ENCODE data around the gene TWIST1.

TWIST1 gene

GRCh38 chr7:19117091-19117869, at the start of gene TWIST1:
TWIST1 (minus strand) TSS chr7:19117636; CDS start chr7:19117321, 315 bp downstream.
- DNase-seq (ENCODE audit: low read depth in 2 of 3, low spot score in 1 of 3), result no peak

- no peak for DNase-seq (ENCODE audit: low read depth in 2 of 3, low spot score in 1 of 3)
Observed at GRCh38 chr7:19161671-19162070, 44.2 kb upstream of the TWIST1 start.

DNA sequence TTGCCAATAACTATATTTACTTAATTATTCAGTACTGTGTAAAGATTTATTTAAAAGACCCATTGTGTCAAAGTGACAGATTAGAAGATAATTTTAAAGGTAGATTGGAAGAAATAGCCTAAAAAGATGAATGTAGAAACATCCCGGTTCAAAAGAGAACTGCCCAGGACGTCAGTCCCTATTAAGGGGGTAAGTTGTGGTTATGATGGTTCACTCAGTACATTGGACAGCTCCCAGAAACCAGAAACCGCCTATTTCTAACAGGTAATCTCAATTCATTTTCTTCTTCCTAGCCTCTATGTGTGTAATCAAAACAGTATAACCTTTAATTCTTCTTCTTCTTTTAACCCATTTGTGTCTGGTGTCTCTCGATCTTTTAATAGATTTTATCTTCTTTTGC, 29.3 kb upstream of the TWIST1 start:
- DNase-seq (ENCODE audit: low read depth in 2 of 3, low spot score in 1 of 3), result no peak

DNA sequence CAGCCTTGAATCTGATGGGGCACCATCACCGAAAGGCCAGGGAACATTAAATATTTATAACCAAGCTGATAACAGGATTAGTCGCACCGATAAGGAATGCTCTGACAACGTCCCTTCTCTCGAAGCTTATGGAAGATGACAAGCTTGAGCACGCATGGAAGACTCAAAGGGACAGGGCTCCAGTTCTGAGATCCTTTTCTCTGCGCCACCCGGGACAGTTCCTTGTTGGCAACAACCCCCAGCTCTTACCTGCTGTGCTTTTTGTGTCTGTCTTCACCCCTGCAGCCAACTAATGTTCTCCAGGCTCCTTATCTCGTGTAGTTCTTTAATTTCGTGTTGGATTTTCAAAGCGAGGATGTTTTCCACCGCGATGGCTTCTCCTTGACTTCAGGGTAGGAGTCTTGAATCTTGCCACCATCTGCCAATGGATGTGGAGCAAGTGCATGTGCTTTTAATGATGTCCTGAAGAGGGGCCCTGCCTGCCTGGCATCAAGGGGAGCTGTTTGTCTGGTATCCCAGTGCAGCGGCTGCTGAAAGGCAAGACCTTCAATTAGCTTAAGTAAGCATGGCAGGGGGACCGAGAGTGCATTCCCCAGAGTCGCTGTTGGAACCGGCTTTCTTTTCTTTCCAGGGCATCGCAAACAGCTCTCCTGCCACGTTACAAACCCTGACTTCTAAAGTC, 28.1 kb upstream of the TWIST1 start:
- no peak for DNase-seq (ENCODE audit: low read depth in 2 of 3, low spot score in 1 of 3)

- DNase-seq (ENCODE audit: low read depth in 2 of 3, low spot score in 1 of 3), result no peak
Observed at GRCh38 chr7:19144661-19145433, 27.4 kb upstream of the TWIST1 start, which contains the start of gene FERD3L. FERD3L (minus strand) TSS chr7:19145421; CDS start chr7:19145362, 59 bp downstream.

GRCh38 chr7:19143881-19144574, 26.6 kb upstream of the TWIST1 start:
- DNase-seq (ENCODE audit: low read depth in 2 of 3, low spot score in 1 of 3), result no peak

DNA sequence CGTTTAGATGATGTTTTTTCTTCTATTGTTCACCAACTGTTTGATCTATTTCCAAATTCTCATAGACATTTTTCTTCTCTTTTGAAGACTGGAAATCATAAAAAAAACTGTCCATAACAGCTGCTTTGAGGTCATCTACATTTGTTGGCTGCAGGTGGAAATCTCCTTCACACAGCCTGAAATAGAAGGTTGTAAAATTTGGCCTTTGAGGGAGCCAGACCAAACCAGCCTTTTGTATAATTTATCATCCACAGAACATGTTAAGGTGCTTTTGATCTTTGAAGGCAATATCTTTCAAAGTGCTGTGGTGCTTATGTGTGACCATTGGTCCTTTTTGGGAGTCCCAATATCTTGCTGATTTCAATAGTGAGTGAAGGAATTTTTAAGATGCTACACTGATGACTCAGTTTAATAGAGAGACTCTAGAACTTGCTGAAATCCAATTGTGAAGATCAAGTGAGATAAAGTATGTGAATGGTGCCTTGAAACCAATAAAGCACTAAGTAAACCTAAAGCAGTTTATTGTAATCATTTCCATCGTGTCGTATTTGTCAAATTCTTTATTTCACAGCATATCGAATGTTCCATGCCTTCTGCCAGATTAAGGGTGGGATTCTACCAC, 22.4 kb upstream of the TWIST1 start:
- no peak for DNase-seq (ENCODE audit: low read depth in 2 of 3, low spot score in 1 of 3)

DNA sequence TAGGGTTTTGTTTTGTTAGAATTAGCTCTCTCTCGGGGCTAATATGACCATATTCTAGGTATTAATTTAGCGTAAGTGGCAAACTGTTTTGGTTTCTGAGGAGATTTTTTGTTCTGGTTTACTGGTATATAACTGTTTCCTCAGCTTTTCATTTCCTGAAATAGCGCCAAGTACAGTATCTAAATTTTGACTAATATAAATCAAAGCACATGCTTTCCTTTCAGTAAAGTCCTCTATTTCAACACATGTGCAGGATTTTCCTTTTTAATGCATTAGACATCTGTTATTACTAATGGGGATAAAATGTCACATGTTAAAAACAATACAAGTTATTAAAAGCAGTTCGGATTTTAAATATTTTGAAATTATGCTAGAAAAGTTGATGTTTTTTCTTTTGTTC, 16.4 kb upstream of the TWIST1 start:
- DNase-seq (ENCODE audit: low read depth in 2 of 3, low spot score in 1 of 3), result no peak

GRCh38 chr7:19133390-19133789, 16.0 kb upstream of the TWIST1 start:
- DNase-seq (ENCODE audit: low read depth in 2 of 3, low spot score in 1 of 3), result no peak

- DNase-seq (ENCODE audit: low read depth in 2 of 3, low spot score in 1 of 3), result no peak
Observed at GRCh38 chr7:19128856-19129255, 11.4 kb upstream of the TWIST1 start.

DNA sequence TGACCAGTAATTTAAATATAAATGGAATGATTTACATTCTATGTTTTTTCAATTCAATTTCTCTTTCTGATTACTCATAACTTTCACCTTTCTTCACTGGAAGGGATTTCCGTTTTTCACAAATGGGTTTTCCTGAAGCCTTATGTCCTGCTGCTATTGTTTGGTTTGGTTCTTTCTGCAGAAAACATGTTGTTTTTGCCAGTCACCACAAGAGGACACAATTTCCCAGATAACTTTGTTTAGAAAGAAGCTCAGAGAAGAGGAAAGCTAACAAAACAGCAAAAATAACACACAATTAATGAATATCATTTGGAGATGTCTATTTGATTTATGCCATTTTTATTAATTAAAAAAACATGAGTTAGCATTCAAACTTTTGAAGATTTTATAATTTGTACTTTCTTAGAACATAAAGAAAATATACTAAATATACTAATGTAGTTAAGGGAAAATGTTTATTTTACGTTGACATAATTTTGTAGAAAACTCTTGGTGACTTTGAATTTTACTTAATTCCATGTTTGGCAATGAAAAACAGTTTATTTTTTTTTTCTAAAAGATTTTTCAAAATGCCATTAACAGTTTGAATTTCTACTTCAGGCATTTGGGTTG, 4.6 kb upstream of the TWIST1 start:
- no peak for DNase-seq (ENCODE audit: low read depth in 2 of 3, low spot score in 1 of 3)

- no peak for DNase-seq (ENCODE audit: low read depth in 2 of 3, low spot score in 1 of 3)
Observed at GRCh38 chr7:19119870-19120486, 2.5 kb upstream of the TWIST1 start.

DNA sequence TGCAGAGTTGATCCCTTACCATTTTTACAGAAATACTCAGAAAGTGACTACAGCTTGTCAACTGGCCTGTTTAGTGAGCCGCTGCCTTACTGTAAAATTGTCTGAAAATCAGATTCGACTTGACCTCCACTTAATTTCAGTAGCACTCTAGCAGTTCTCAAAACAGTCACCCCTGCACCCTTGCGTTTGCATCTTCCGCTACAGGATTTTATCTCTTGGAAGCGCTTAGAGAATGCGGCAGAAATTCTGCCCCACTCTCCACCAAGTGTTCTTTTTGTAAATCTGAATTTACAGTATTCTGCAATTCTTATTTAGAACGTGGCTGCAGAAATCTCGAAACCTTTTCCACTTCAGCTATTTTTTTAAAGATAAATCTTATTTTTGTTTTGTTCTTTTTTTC, 1.9 kb upstream of the TWIST1 start:
- DNase-seq (ENCODE audit: low read depth in 2 of 3, low spot score in 1 of 3), result no peak

- DNase-seq (ENCODE audit: low read depth in 2 of 3, low spot score in 1 of 3), result no peak
Observed at GRCh38 chr7:19118636-19119371, 1.4 kb upstream of the TWIST1 start.

GRCh38 chr7:19117870-19118608, 603 bp upstream of the TWIST1 start:
- DNase-seq (ENCODE audit: low read depth in 2 of 3, low spot score in 1 of 3), result no peak

GRCh38 chr7:19116121-19117090, 1.0 kb downstream of the TWIST1 start:
- DNase-seq (ENCODE audit: low read depth in 2 of 3, low spot score in 1 of 3), result no peak

DNA sequence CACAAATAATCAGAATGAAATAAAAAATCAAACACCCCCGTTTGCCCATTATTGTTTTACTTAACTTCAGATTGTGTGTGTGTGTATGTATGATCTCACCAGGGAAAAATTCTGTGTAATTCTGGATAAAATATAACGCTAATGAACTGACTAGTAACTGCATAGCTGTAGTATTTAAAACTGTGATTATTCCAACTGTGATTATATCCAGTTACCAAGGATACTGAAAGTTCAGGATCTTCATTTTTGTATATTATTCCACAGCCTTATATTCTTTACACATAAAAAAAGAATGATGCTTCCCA, 2.9 kb downstream of the TWIST1 start:
- DNase-seq (ENCODE audit: low read depth in 2 of 3, low spot score in 1 of 3), result no peak
